ENCODE results near the gene SERINC2. TPM values are rescaled to one million over a fixed set of nuclear protein-coding genes. Genes with fewer than 3 reads are reported as not detected.

SERINC2 gene
- total RNA-seq, 1 experiment from 2014 or later, result 14.0 TPM

DNA sequence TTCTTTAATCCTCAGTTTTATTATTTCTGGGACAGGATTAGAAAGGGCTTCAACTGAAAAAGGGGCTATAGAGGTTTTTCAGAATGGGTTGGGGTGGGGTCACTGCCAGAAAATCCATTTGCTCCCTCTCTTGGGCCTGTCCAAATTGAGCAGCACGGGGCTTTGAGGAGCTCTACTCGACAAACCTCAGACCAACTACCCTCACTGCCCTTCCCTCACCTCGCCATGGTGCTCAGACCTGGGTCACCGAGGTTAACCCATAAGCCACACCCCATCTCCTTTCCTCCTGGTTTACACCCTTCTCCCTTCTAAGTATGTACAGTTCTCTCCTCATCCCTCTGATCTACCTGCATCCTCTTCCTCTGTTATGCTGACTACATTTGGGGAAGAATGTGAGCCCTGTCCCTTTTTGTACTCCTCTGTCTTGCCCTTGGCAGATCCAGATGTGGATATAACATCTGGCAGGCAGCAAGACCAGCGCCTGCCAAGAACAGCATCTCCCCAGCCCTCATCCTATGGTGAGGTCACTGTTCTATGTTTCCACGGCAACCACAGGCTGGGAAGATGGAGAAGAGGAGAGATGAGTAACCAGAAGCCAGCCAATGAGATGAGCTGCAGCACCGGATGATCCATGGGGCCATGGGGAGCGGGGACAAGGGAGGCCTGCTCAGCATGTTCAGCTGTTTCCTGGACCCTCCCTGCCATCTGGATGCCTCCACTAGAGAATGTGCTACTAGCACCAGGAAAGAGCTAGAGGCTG is 36.5 kb upstream of the SERINC2 start:
- Histone ChIP-seq H3K27me3 (ENCODE audit: control insufficient read depth, insufficient read depth, low read length) (no peaks in the 10 kb centered on the region), H3K4me3 (ENCODE audit: low read depth in 2 of 2, low read length in 2 of 2) (no peak overlapping the region), H3K36me3 (ENCODE audit: control insufficient read depth, insufficient read depth, low read length) (no peaks in the 10 kb centered on the region), H3K27ac (ENCODE audit: low read length) (no peak overlapping the region), H3K9me3 (ENCODE audit: control insufficient read depth, insufficient read depth, low read depth, low read length) (no peaks in the 10 kb centered on the region), H3K4me1 (ENCODE audit: control insufficient read depth, insufficient read depth, low read length) (no peaks in the 10 kb centered on the region)
- CTCF ChIA-PET, result no interaction called here
- BruUV-seq (replicated peaks), result no TSS peak
- POLR2A ChIA-PET, result interaction anchor here (0.5 kb wide), 1 partner anchor 91 kb away, joined by 3 read pairs; no protein-coding TSS in a partner anchor
- intact Hi-C loops (cut with micrococcal nuclease; ENCODE audit: unreplicated experiment) (no loop called here), in situ Hi-C loops (cut with HindIII; ENCODE audit: low pct_unique_long_range_greater_than_20kb, low sequenced_read_pairs) (no loop called here)
- ATAC-seq (no peak), DNase-seq (ENCODE audit: low read depth, low spot score) (no peak)
- TF ChIP-seq, protein P1, sequence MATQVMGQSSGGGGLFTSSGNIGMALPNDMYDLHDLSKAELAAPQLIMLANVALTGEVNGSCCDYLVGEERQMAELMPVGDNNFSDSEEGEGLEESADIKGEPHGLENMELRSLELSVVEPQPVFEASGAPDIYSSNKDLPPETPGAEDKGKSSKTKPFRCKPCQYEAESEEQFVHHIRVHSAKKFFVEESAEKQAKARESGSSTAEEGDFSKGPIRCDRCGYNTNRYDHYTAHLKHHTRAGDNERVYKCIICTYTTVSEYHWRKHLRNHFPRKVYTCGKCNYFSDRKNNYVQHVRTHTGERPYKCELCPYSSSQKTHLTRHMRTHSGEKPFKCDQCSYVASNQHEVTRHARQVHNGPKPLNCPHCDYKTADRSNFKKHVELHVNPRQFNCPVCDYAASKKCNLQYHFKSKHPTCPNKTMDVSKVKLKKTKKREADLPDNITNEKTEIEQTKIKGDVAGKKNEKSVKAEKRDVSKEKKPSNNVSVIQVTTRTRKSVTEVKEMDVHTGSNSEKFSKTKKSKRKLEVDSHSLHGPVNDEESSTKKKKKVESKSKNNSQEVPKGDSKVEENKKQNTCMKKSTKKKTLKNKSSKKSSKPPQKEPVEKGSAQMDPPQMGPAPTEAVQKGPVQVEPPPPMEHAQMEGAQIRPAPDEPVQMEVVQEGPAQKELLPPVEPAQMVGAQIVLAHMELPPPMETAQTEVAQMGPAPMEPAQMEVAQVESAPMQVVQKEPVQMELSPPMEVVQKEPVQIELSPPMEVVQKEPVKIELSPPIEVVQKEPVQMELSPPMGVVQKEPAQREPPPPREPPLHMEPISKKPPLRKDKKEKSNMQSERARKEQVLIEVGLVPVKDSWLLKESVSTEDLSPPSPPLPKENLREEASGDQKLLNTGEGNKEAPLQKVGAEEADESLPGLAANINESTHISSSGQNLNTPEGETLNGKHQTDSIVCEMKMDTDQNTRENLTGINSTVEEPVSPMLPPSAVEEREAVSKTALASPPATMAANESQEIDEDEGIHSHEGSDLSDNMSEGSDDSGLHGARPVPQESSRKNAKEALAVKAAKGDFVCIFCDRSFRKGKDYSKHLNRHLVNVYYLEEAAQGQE (IDR thresholded peaks at IDR 0.05; ENCODE audit: insufficient read depth in 1 of 2, low read depth in 2 of 2, low read length in 1 of 2), result no peak
- no peak for TF ChIP-seq SIN3A (IDR thresholded peaks at IDR 0.05; ENCODE audit: borderline replicate concordance, insufficient read depth, low read depth, low read length)
- no peak for TF ChIP-seq POLR2AphosphoS5 (IDR thresholded peaks at IDR 0.05; ENCODE audit: low read depth, low read length)
- TF ChIP-seq TCF7L2 (IDR thresholded peaks at IDR 0.05; ENCODE audit: low read depth, low read length), result no peak
- TF ChIP-seq, protein P2, sequence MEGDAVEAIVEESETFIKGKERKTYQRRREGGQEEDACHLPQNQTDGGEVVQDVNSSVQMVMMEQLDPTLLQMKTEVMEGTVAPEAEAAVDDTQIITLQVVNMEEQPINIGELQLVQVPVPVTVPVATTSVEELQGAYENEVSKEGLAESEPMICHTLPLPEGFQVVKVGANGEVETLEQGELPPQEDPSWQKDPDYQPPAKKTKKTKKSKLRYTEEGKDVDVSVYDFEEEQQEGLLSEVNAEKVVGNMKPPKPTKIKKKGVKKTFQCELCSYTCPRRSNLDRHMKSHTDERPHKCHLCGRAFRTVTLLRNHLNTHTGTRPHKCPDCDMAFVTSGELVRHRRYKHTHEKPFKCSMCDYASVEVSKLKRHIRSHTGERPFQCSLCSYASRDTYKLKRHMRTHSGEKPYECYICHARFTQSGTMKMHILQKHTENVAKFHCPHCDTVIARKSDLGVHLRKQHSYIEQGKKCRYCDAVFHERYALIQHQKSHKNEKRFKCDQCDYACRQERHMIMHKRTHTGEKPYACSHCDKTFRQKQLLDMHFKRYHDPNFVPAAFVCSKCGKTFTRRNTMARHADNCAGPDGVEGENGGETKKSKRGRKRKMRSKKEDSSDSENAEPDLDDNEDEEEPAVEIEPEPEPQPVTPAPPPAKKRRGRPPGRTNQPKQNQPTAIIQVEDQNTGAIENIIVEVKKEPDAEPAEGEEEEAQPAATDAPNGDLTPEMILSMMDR (IDR thresholded peaks at IDR 0.05), result no peak

DNA sequence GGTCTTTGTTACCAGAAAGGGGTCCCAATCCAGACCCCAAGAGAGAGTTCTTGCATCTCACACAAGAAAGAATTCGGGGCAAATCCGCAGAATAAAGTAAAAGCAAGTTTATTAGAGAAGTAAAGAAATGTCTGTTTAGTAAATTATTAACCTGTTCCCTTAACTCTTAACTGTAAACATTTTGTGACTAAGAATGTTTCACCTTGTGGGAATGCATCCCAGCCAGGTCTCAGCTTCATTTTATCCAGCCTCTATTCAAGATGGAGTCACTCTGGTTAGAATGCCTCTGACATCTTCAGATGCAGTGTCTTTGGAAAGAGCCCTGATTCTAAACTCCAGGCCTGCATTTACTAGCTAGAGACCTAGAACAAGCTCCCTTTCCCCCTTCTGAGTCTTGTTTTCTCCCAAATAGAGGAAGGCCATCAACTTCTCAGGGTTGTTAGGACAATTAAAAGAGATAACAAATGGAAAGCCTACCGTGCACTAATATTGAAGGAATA is 35.6 kb upstream of the SERINC2 start:
- Histone ChIP-seq H3K27me3 (ENCODE audit: control insufficient read depth, insufficient read depth, low read length) (no peaks in the 10 kb centered on the region), H3K36me3 (ENCODE audit: control insufficient read depth, insufficient read depth, low read length) (no peaks in the 10 kb centered on the region), H3K9me3 (ENCODE audit: control insufficient read depth, insufficient read depth, low read depth, low read length) (no peaks in the 10 kb centered on the region), H3K4me3 (ENCODE audit: low read depth in 2 of 2, low read length in 2 of 2) (no peak overlapping the region), H3K4me1 (ENCODE audit: control insufficient read depth, insufficient read depth, low read length) (no peaks in the 10 kb centered on the region), H3K27ac (ENCODE audit: low read length) (no peak overlapping the region)
- intact Hi-C loops (cut with micrococcal nuclease; ENCODE audit: unreplicated experiment) (no loop called here), in situ Hi-C loops (cut with HindIII; ENCODE audit: low pct_unique_long_range_greater_than_20kb, low sequenced_read_pairs) (no loop called here)
- CTCF ChIA-PET, result no interaction called here
- ATAC-seq, result no peak
- no peak for TF ChIP-seq SIN3A (IDR thresholded peaks at IDR 0.05; ENCODE audit: borderline replicate concordance, insufficient read depth, low read depth, low read length)
- TF ChIP-seq, protein P1 (IDR thresholded peaks at IDR 0.05; ENCODE audit: insufficient read depth in 1 of 2, low read depth in 2 of 2, low read length in 1 of 2), result no peak
- TF ChIP-seq TCF7L2 (IDR thresholded peaks at IDR 0.05; ENCODE audit: low read depth, low read length), result no peak
- TF ChIP-seq, protein P2 (IDR thresholded peaks at IDR 0.05), result no peak
- no peak for TF ChIP-seq POLR2AphosphoS5 (IDR thresholded peaks at IDR 0.05; ENCODE audit: low read depth, low read length)
- DNase-seq (ENCODE audit: low read depth, low spot score), result no peak
- no TSS peak for BruUV-seq (replicated peaks)
- POLR2A ChIA-PET, result interaction anchor here (0.5 kb wide), 1 partner anchor 90 kb away, joined by 3 read pairs; no protein-coding TSS in a partner anchor

Measured in Panc1 (cell line).